ENCODE data around the gene GNAL. TPM values are rescaled to one million over a fixed set of nuclear protein-coding genes. Genes with fewer than 3 reads are reported as not detected.
"Not testable (repeated sequence)": the region's sequence is repeated elsewhere in the genome, so short reads cannot be mapped to it uniquely, and the experiment has no call there.

GNAL gene
- total RNA-seq, 1 experiment from 2014 or later, result 0.44 TPM

DNA sequence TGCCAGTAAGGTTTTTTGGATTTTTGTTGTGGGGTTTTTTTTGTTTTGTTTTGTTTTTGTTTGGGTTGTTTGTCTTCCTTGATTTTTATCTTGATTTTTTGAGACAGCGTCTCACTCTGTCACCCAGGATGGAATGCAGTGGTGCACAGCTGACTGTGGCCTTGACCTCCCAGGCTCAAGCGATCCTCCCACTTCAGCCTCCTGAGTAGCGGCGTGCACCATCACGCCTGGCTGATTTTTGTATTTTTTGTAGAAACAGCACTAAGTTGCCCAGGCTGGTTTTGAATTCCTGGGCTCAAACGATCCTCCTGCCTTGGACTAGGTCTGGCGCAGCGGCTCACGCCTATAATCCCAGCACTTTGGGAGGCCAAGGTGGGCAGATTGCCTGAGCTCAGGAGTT lies 202.7 kb downstream of the GNAL start:
- no peaks in the 10 kb centered on the region for H3K9me3 ChIP-seq (ENCODE audit: control insufficient read depth, insufficient read depth, low read depth, low read length)
- no peak overlapping the region for H3K27ac ChIP-seq (ENCODE audit: low read length)
- ChIA-PET POLR2A (no interaction called here), CTCF (no interaction called here)
- TF ChIP-seq SIN3A (IDR thresholded peaks at IDR 0.05; ENCODE audit: borderline replicate concordance, insufficient read depth, low read depth, low read length) (no peak), POLR2AphosphoS5 (IDR thresholded peaks at IDR 0.05; ENCODE audit: low read depth, low read length) (no peak), TCF7L2 (IDR thresholded peaks at IDR 0.05; ENCODE audit: low read depth, low read length) (no peak)
- TF ChIP-seq, protein P1, sequence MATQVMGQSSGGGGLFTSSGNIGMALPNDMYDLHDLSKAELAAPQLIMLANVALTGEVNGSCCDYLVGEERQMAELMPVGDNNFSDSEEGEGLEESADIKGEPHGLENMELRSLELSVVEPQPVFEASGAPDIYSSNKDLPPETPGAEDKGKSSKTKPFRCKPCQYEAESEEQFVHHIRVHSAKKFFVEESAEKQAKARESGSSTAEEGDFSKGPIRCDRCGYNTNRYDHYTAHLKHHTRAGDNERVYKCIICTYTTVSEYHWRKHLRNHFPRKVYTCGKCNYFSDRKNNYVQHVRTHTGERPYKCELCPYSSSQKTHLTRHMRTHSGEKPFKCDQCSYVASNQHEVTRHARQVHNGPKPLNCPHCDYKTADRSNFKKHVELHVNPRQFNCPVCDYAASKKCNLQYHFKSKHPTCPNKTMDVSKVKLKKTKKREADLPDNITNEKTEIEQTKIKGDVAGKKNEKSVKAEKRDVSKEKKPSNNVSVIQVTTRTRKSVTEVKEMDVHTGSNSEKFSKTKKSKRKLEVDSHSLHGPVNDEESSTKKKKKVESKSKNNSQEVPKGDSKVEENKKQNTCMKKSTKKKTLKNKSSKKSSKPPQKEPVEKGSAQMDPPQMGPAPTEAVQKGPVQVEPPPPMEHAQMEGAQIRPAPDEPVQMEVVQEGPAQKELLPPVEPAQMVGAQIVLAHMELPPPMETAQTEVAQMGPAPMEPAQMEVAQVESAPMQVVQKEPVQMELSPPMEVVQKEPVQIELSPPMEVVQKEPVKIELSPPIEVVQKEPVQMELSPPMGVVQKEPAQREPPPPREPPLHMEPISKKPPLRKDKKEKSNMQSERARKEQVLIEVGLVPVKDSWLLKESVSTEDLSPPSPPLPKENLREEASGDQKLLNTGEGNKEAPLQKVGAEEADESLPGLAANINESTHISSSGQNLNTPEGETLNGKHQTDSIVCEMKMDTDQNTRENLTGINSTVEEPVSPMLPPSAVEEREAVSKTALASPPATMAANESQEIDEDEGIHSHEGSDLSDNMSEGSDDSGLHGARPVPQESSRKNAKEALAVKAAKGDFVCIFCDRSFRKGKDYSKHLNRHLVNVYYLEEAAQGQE (IDR thresholded peaks at IDR 0.05; ENCODE audit: insufficient read depth in 1 of 2, low read depth in 2 of 2, low read length in 1 of 2), result no peak
- DNase-seq (ENCODE audit: low read depth, low spot score) (no peak), ATAC-seq (no peak)
- intact Hi-C loops (cut with micrococcal nuclease; ENCODE audit: unreplicated experiment), result no loop called here
- in situ Hi-C loops (cut with HindIII; ENCODE audit: low pct_unique_long_range_greater_than_20kb, low sequenced_read_pairs), result no loop called here
- H3K27me3 ChIP-seq (ENCODE audit: control insufficient read depth, insufficient read depth, low read length), result no peaks in the 10 kb centered on the region
- H3K4me1 ChIP-seq (ENCODE audit: control insufficient read depth, insufficient read depth, low read length), result no peaks in the 10 kb centered on the region
- H3K36me3 ChIP-seq (ENCODE audit: control insufficient read depth, insufficient read depth, low read length), result 0 out of 2 replicates have a peak, but pooled peaks cover 2% of the 10 kb centered on the region
- BruUV-seq (replicated peaks), result no TSS peak
- no peak overlapping the region for H3K4me3 ChIP-seq (ENCODE audit: low read depth in 2 of 2, low read length in 2 of 2)

DNA sequence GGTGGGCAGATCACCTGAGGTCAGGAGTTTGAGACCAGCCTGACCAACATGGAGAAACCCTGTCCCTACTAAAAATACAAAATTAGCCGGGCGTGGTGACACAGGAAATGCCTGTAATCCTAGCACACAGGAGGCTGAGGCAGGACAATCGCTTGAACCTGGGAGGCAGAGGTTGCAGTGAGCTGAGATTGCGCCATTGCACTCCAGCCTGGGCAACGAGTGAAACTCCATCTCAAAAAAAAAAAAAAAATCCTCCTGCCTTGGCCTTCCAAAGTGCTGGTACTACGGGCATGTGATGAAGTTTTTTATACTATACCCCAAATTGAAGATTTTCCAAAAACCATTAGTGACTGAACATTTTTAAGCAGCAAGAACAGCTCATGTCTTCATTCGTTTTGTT lies 203.4 kb downstream of the GNAL start:
- in situ Hi-C loops (cut with HindIII; ENCODE audit: low pct_unique_long_range_greater_than_20kb, low sequenced_read_pairs); H3K4me1 ChIP-seq (ENCODE audit: control insufficient read depth, insufficient read depth, low read length); H3K4me3 ChIP-seq (ENCODE audit: low read depth in 2 of 2, low read length in 2 of 2); H3K36me3 ChIP-seq (ENCODE audit: control insufficient read depth, insufficient read depth, low read length); BruUV-seq (replicated peaks); H3K27ac ChIP-seq (ENCODE audit: low read length); H3K27me3 ChIP-seq (ENCODE audit: control insufficient read depth, insufficient read depth, low read length); POLR2A ChIA-PET; DNase-seq (ENCODE audit: low read depth, low spot score); intact Hi-C loops (cut with micrococcal nuclease; ENCODE audit: unreplicated experiment); H3K9me3 ChIP-seq (ENCODE audit: control insufficient read depth, insufficient read depth, low read depth, low read length); CTCF ChIA-PET; ATAC-seq: not testable (repeated sequence)

DNA sequence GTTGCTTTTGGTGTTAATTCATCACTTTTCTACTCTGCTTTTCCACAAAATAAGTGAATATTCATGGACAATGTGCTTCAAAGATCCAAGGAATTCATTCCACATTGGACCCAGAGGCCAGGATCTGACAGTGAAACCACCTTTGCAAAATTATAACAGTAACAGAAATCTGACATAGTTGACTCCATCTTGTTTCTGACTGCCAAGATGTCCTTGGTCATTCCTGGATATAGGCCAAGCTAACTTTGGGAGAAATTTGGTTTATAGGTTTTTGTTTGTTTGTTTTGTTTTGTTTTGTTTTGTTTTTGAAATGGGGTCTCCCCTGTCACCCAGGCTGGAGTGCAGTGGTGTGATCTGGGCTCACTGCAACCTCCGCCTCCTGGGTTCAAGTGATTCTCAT lies 208.7 kb downstream of the GNAL start:
- TF ChIP-seq, protein P2, sequence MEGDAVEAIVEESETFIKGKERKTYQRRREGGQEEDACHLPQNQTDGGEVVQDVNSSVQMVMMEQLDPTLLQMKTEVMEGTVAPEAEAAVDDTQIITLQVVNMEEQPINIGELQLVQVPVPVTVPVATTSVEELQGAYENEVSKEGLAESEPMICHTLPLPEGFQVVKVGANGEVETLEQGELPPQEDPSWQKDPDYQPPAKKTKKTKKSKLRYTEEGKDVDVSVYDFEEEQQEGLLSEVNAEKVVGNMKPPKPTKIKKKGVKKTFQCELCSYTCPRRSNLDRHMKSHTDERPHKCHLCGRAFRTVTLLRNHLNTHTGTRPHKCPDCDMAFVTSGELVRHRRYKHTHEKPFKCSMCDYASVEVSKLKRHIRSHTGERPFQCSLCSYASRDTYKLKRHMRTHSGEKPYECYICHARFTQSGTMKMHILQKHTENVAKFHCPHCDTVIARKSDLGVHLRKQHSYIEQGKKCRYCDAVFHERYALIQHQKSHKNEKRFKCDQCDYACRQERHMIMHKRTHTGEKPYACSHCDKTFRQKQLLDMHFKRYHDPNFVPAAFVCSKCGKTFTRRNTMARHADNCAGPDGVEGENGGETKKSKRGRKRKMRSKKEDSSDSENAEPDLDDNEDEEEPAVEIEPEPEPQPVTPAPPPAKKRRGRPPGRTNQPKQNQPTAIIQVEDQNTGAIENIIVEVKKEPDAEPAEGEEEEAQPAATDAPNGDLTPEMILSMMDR (IDR thresholded peaks at IDR 0.05), result no peak
- TF ChIP-seq TCF7L2 (IDR thresholded peaks at IDR 0.05; ENCODE audit: low read depth, low read length), result no peak
- TF ChIP-seq, protein P1 (IDR thresholded peaks at IDR 0.05; ENCODE audit: insufficient read depth in 1 of 2, low read depth in 2 of 2, low read length in 1 of 2), result no peak
- no peak for TF ChIP-seq POLR2AphosphoS5 (IDR thresholded peaks at IDR 0.05; ENCODE audit: low read depth, low read length)
- TF ChIP-seq SIN3A (IDR thresholded peaks at IDR 0.05; ENCODE audit: borderline replicate concordance, insufficient read depth, low read depth, low read length), result no peak
- H3K4me3 ChIP-seq (ENCODE audit: low read depth in 2 of 2, low read length in 2 of 2), result no peak overlapping the region
- H3K27ac ChIP-seq (ENCODE audit: low read length), result no peak overlapping the region
- DNase-seq (ENCODE audit: low read depth, low spot score), result no peak
- in situ Hi-C loops (cut with HindIII; ENCODE audit: low pct_unique_long_range_greater_than_20kb, low sequenced_read_pairs) (no loop called here), intact Hi-C loops (cut with micrococcal nuclease; ENCODE audit: unreplicated experiment) (no loop called here)
- ChIA-PET POLR2A (no interaction called here), CTCF (no interaction called here)
- no peaks in the 10 kb centered on the region for H3K9me3 ChIP-seq (ENCODE audit: control insufficient read depth, insufficient read depth, low read depth, low read length)
- no TSS peak for BruUV-seq (replicated peaks)
- no peak for ATAC-seq
- no peaks in the 10 kb centered on the region for H3K36me3 ChIP-seq (ENCODE audit: control insufficient read depth, insufficient read depth, low read length)
- no peaks in the 10 kb centered on the region for H3K27me3 ChIP-seq (ENCODE audit: control insufficient read depth, insufficient read depth, low read length)
- H3K4me1 ChIP-seq (ENCODE audit: control insufficient read depth, insufficient read depth, low read length), result no peaks in the 10 kb centered on the region

Data from Panc1 (cell line).